Germinal center (tissue), 1 donor: ENCODE data around the gene TPM1.
"Not testable (repeated sequence)": the region's sequence is repeated elsewhere in the genome, so short reads cannot be mapped to it uniquely, and the experiment has no call there.

Source experiments
- DNase-seq: peaks from one replicate; pipeline ENCODE4 v3.0.0; 2012; ENCODE audit warnings: mixed read lengths, low spot score

The TPM1 gene

GRCh38 chr15:63041974-63042876, at the start of gene TPM1:
TSS of gene TPM1 (plus strand) at chr15:63042747. CDS start at chr15:63042830, 83 bp downstream.
- DNase-seq = peak; percentile 10

GRCh38 chr15:62993066-62993465, 49.5 kb upstream of the TPM1 start:
- no peak for DNase-seq

- not testable (repeated sequence) for DNase-seq
These were observed 48.9 kb upstream of the TPM1 start for GRCh38 chr15:62993632-62994031.

GRCh38 chr15:62994439-62994838, 48.1 kb upstream of the TPM1 start:
- DNase-seq = no peak

- DNase-seq = no peak
These were observed 47.4 kb upstream of the TPM1 start for GRCh38 chr15:62994975-62995681.

- no peak for DNase-seq
These were observed 45.1 kb upstream of the TPM1 start for GRCh38 chr15:62997441-62997840.

GRCh38 chr15:62998262-62998890, 44.2 kb upstream of the TPM1 start:
- no peak for DNase-seq

GRCh38 chr15:62999178-62999577, 43.4 kb upstream of the TPM1 start:
- DNase-seq = no peak

GRCh38 chr15:62999923-63000561, 42.5 kb upstream of the TPM1 start:
- DNase-seq = no peak

- DNase-seq = no peak
These were observed 41.8 kb upstream of the TPM1 start for GRCh38 chr15:63000706-63001105.

- DNase-seq = no peak
These were observed 38.3 kb upstream of the TPM1 start for GRCh38 chr15:63004211-63004610.

- no peak for DNase-seq
These were observed 36.3 kb upstream of the TPM1 start for GRCh38 chr15:63006032-63006878.

- no peak for DNase-seq
These were observed 34.1 kb upstream of the TPM1 start for GRCh38 chr15:63008333-63009049.

- no peak for DNase-seq
These were observed 32.2 kb upstream of the TPM1 start for GRCh38 chr15:63010386-63010785.

- no peak for DNase-seq
These were observed 31.4 kb upstream of the TPM1 start for GRCh38 chr15:63010920-63011693.

GRCh38 chr15:63012444-63012843, 30.1 kb upstream of the TPM1 start:
- DNase-seq = no peak

GRCh38 chr15:63013052-63013808, 29.3 kb upstream of the TPM1 start:
- DNase-seq = no peak

GRCh38 chr15:63014578-63014977, 28.0 kb upstream of the TPM1 start:
- DNase-seq = no peak

GRCh38 chr15:63015618-63016017, 26.9 kb upstream of the TPM1 start:
- no peak for DNase-seq
